Natural killer cell treated with Interleukin-12 subunit alpha and Interleukin-12 subunit beta and Interleukin-15 and Interleukin-18, amount 100 ng/mL, for 72 hours (primary cell): ENCODE data around the gene PPP1R10. TPM values are rescaled to one million over a fixed set of nuclear protein-coding genes. Genes with fewer than 3 reads are reported as not detected.
A peak's percentile ranks its signal among the peaks of the same experiment; 100 is the strongest.

Source experiments
- ATAC-seq, 2 donors: fragments of 150-1000 bp; cut with Tn5 transposase in 1 of 2; sonication (Bioruptor Pico), chemical (Tn5 transposase) in 1 of 2; 2 replicates each; pipeline ENCODE4 v1.10.0; 2021
- DNase-seq: peaks from one replicate; pipeline ENCODE4 v3.0.0; 2022; ENCODE audit warnings: low spot score
- H3K27ac Mint-ChIP-seq, 2 donors: 1 replicate in 1 of 2; 2 replicates in 1 of 2; pipeline ENCODE4 v1.8.0; 2022; ENCODE audit warnings: mixed read lengths in 2 of 2, mild to moderate bottlenecking in 1 of 2, moderate library complexity in 1 of 2
- H3K27me3 Mint-ChIP-seq, 2 donors: 1 replicate in 1 of 2; 2 replicates in 1 of 2; pipeline ENCODE4 v1.8.0; 2022; ENCODE audit warnings: mixed read lengths in 2 of 2
- H3K36me3 Mint-ChIP-seq: one replicate; pipeline ENCODE4 v1.8.0; 2022; ENCODE audit warnings: mixed read lengths
- H3K4me1 Mint-ChIP-seq, 2 donors: 1 replicate in 1 of 2; 2 replicates in 1 of 2; pipeline ENCODE4 v1.8.0; 2022; ENCODE audit warnings: low read depth in 2 of 2, mixed read lengths in 2 of 2, mild to moderate bottlenecking in 1 of 2
- H3K4me3 Mint-ChIP-seq: one replicate; pipeline ENCODE4 v1.8.0; 2022; ENCODE audit warnings: mixed read lengths
- H3K9me3 Mint-ChIP-seq: 2 replicates; pipeline ENCODE4 v1.8.0; 2022; ENCODE audit warnings: mixed read lengths
- total RNA-seq, 2 donors: library from RNA; stranded (reverse); gene quantifications; one replicate each; pipeline ENCODE4 v1.2.3, GENCODE V29; 2022

Gene PPP1R10
- total RNA-seq, 2 donors from 2014 or later: 97.9 to 119 TPM

DNA sequence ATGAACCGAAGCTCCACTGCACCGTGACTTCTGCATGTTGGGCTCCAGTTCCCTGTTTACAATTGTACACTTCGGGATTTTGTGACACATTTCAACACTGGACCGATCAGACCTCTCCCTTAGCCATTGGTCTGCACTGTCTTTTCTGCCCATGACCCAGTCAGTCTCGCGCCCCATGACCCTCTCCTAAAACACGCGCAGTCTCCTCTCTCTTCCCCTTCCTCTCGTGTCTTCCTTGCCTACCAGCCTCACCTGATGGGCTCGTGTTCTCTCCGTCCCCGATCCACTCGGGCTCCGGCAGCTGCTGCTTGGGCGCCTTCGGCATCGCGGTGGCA lies 46.3 kb downstream of the PPP1R10 start:
- H3K36me3 Mint-ChIP-seq: peaks cover 15% of the 10 kb centered on the region
- ATAC-seq (peak; percentile 1), DNase-seq (no peak)
- peak overlapping the region; percentile 93 to 94 for H3K27ac Mint-ChIP-seq
- peaks cover 48 to 61% of the 10 kb centered on the region in 2 donors for H3K4me1 Mint-ChIP-seq
- H3K4me3 Mint-ChIP-seq: peak overlapping the region; percentile 98
- H3K27me3 Mint-ChIP-seq: no peaks in the 10 kb centered on the region
- H3K9me3 Mint-ChIP-seq: no peaks in the 10 kb centered on the region

- H3K9me3 Mint-ChIP-seq: no peaks in the 10 kb centered on the region
- no peaks in the 10 kb centered on the region for H3K27me3 Mint-ChIP-seq
- H3K4me1 Mint-ChIP-seq: peaks cover 48 to 61% of the 10 kb centered on the region in 2 donors
- DNase-seq (no peak), ATAC-seq (no peak)
- peak overlapping the region; percentile 25 to 93 for H3K27ac Mint-ChIP-seq
- H3K4me3 Mint-ChIP-seq: peak overlapping the region; percentile 98
- peaks cover 15% of the 10 kb centered on the region for H3K36me3 Mint-ChIP-seq
These were observed 46.8 kb downstream of the PPP1R10 start for GRCh38 chr6:30570263-30570662.

DNA sequence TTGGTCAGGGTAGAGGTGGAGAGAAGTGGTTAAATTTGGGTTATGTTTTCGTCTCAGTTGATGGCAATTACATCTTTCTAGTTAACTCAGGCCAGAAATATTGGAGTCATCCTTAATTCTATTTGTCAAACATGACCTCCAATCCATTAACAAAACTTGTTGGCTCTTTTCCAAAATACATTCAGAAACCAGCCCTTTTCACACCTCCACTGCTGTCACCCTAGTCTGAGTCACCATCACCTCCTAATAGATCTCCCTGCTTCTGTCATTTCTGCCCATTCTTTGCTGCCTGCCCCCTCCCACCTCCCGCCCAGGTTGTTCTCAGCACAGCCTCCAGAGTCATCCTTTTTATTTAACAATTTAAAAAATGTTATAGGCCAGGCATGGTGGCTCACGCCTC lies 48.8 kb downstream of the PPP1R10 start:
- H3K4me3 Mint-ChIP-seq: peak overlapping the region; percentile 41
- no peaks in the 10 kb centered on the region for H3K27me3 Mint-ChIP-seq
- DNase-seq (no peak), ATAC-seq (peak in 1 of 2 donors; percentile 70)
- peak overlapping the region in 1 of 2 donors; percentile 22 for H3K27ac Mint-ChIP-seq
- H3K4me1 Mint-ChIP-seq: peaks cover 41 to 55% of the 10 kb centered on the region in 2 donors
- no peaks in the 10 kb centered on the region for H3K9me3 Mint-ChIP-seq
- H3K36me3 Mint-ChIP-seq: peaks cover 12% of the 10 kb centered on the region

- no peaks in the 10 kb centered on the region for H3K27me3 Mint-ChIP-seq
- H3K4me1 Mint-ChIP-seq: peaks cover 28 to 40% of the 10 kb centered on the region in 2 donors
- no peaks in the 10 kb centered on the region for H3K9me3 Mint-ChIP-seq
- DNase-seq: no peak
- no peak for ATAC-seq
- peaks cover 14% of the 10 kb centered on the region for H3K36me3 Mint-ChIP-seq
- no peak overlapping the region for H3K27ac Mint-ChIP-seq
- H3K4me3 Mint-ChIP-seq: no peak overlapping the region
These were observed 51.3 kb downstream of the PPP1R10 start for GRCh38 chr6:30565772-30566171.

DNA sequence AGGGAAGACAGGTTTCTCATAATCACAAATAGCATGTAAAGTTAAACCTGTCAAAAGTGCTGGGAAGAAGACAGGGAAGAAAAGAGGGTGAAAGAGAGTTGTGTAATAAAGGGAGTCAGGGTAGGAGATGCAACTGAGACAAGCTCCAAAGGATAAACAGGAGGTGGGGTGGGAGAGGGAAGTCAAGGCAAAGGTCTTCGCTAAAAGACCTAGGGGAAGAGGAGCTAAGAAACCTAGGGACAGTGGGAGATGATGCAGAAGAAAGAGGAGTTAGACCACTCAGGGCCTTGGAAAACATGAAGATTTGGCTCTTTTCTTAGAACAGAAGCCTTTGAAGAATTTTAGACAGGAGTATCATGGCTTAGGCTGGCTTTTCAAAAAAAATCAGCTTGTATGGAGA lies 52.9 kb downstream of the PPP1R10 start:
- Mint-ChIP-seq H3K36me3 (peaks cover 19% of the 10 kb centered on the region), H3K27ac (no peak overlapping the region), H3K9me3 (no peaks in the 10 kb centered on the region), H3K4me1 (peaks cover 20 to 30% of the 10 kb centered on the region in 2 donors), H3K27me3 (no peaks in the 10 kb centered on the region), H3K4me3 (no peak overlapping the region)
- ATAC-seq (no peak), DNase-seq (no peak)

DNA sequence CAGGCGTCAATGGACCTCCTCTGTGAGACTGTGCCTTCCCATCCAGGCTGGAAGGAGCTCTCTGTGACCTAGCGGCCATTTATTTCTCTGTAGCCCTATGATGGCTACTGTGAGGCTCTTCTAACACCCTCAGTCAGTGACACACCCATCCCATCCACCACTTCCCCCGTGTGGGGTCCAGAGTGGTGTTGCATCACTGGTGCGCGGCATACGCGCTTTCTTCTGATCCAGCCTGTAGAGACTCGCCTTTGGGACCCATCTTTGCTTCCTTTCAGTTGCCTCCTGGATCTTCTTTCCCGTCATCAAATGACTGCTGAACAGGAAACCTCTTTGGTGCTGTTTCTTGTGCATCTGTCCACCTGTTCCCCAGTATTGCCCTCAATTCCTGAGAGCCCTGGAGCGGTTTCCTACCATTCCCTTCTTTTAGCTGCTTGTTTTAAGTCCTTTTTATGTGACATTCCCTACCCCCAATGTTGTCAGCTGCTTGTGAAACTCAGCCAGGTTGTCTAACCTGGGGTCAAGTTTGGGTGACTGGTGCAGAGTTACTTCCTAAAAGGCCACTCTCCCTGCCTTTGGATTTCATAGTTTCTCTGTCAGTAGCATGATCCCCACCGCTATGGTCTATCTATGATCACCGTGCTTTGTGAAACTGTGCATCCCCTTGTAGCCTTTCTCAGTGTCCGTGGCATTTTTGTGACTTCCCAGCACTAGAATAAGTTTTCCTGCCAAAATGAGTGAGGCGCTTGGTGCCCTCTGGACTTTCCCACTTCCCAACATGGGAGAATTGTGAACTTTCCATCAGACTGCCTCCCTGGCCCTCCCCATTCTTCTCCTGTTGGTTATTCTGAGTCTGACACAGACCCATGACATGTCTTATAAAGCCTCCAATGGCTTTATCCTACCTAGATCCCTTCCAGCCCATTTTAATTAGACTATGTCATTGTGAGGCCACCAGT lies 54.3 kb downstream of the PPP1R10 start:
- Mint-ChIP-seq H3K36me3 (peaks cover 24% of the 10 kb centered on the region), H3K4me3 (no peak overlapping the region), H3K27me3 (no peaks in the 10 kb centered on the region), H3K9me3 (no peaks in the 10 kb centered on the region), H3K4me1 (peaks cover 22 to 32% of the 10 kb centered on the region in 2 donors), H3K27ac (peak overlapping the region in 1 of 2 donors; percentile 21)
- DNase-seq (no peak), ATAC-seq (no peak)

DNA sequence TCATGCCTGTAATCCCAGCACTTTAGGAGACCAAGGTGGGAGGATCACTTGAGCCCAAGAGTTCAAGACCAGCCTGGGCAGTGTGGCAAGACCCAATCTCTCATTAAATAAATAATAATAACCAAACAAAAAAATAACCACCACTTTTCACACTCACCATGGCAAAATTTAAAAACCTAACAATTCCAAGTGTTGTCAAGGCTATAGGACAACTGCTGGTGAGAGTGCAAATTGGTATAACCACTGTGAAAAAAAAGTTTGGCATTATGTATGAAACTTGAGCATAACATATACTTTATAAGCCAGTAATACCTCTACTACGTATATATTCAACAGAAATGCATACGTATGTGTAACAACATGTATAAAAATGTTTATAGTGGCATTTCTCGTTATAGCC lies 56.1 kb downstream of the PPP1R10 start:
- no peaks in the 10 kb centered on the region for H3K9me3 Mint-ChIP-seq
- ATAC-seq: no peak
- peaks cover 32 to 39% of the 10 kb centered on the region in 2 donors for H3K4me1 Mint-ChIP-seq
- H3K4me3 Mint-ChIP-seq: no peak overlapping the region
- no peaks in the 10 kb centered on the region for H3K27me3 Mint-ChIP-seq
- no peak overlapping the region for H3K27ac Mint-ChIP-seq
- peaks cover 36% of the 10 kb centered on the region for H3K36me3 Mint-ChIP-seq
- DNase-seq: no peak

GRCh38 chr6:30557683-30557981 lies 59.4 kb downstream of the PPP1R10 start:
- Mint-ChIP-seq H3K4me1 (peaks cover 38% of the 10 kb centered on the region in 2 donors), H3K4me3 (peak overlapping the region; percentile 94), H3K36me3 (peaks cover 28% of the 10 kb centered on the region), H3K9me3 (no peaks in the 10 kb centered on the region), H3K27ac (peak overlapping the region; percentile 97 to 99), H3K27me3 (no peaks in the 10 kb centered on the region)
- ATAC-seq (no peak), DNase-seq (no peak)

- Mint-ChIP-seq H3K27ac (peak within 1 kb of the TSS; percentile 97 to 99), H3K4me1 (peaks cover 34 to 36% of the 10 kb centered on the region in 2 donors), H3K4me3 (peak within 1 kb of the TSS; percentile 94), H3K36me3 (peaks cover 23% of the 10 kb centered on the region), H3K27me3 (no peaks in the 10 kb centered on the region), H3K9me3 (no peaks in the 10 kb centered on the region)
- DNase-seq: peak; percentile 89
- ATAC-seq: peak; percentile 83 to 88
These were observed 59.9 kb downstream of the PPP1R10 start, which contains the start of gene PRR3 for GRCh38 chr6:30556906-30557682. Gene PRR3 (plus strand): TSS chr6:30557295. CDS start chr6:30557345, 50 bp downstream.

DNA sequence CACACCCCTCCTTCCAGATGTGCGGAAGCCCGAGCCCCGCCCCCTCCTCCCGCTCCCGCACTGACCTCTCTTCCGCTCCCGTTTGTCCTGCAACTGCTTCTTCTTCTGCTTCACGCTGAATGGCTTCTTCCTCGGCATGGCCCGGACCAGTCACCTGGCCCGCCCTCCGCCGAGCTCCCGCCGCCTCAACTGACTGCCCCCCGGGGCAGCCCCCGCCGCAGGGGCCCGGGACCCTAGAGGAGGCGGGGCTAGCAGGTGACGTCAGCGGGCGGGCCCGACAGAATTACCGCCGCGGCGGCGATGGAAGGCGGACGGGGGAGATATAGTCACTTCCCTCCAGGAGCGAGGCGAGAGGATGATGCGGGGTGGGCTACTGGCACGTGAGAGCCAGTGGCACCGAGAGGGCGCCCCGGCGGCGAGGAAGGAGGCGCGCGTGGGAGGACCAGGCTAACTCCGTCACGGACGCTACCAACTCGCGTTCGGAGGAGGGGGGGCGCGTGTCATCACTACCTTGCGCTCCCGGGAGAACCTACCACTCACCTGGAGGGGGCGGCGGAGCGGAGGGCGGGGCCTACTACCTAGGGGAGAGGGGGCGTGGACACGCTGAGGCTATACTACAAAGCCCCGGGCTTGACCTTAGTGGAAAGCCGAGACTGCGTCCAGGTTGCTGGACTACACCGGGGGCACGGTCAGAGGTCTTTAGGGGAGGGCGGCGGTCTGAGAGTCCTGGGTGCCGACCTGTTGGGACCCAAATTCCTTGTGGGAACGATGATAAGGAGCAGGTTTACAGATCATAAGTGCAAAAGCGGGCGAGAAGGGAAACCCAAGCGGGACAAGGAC lies 60.8 kb downstream of the PPP1R10 start, which contains the start of gene GNL1:
Gene GNL1, minus strand, starts transcription at position 424 of the 840 bp plus-strand sequence. Its CDS starts 286 bp downstream, at position 138.
- Mint-ChIP-seq H3K27me3 (no peaks in the 10 kb centered on the region), H3K36me3 (peaks cover 22% of the 10 kb centered on the region), H3K9me3 (no peaks in the 10 kb centered on the region), H3K27ac (peak within 1 kb of the TSS; percentile 97 to 99), H3K4me3 (peak within 1 kb of the TSS; percentile 94), H3K4me1 (peaks cover 34 to 36% of the 10 kb centered on the region in 2 donors)
- ATAC-seq: peak; percentile 91 to 92
- peak; percentile 96 for DNase-seq

- DNase-seq: no peak
- H3K27me3 Mint-ChIP-seq: no peaks in the 10 kb centered on the region
- peaks cover 26% of the 10 kb centered on the region for H3K36me3 Mint-ChIP-seq
- H3K27ac Mint-ChIP-seq: peak overlapping the region; percentile 97 to 99
- H3K4me1 Mint-ChIP-seq: peaks cover 34 to 36% of the 10 kb centered on the region in 2 donors
- no peak for ATAC-seq
- peak overlapping the region; percentile 94 for H3K4me3 Mint-ChIP-seq
- H3K9me3 Mint-ChIP-seq: no peaks in the 10 kb centered on the region
These were observed 61.3 kb downstream of the PPP1R10 start for GRCh38 chr6:30555816-30556065.

GRCh38 chr6:30554962-30555815 lies 61.9 kb downstream of the PPP1R10 start:
- peaks cover 32% of the 10 kb centered on the region for H3K36me3 Mint-ChIP-seq
- H3K4me1 Mint-ChIP-seq: peaks cover 34 to 35% of the 10 kb centered on the region in 2 donors
- DNase-seq: no peak
- ATAC-seq: no peak
- no peaks in the 10 kb centered on the region for H3K27me3 Mint-ChIP-seq
- H3K9me3 Mint-ChIP-seq: no peaks in the 10 kb centered on the region
- peak overlapping the region; percentile 97 to 99 for H3K27ac Mint-ChIP-seq
- peak overlapping the region; percentile 94 for H3K4me3 Mint-ChIP-seq
